Smooth muscle cell (in vitro differentiated cells): ENCODE results near the gene WDHD1. TPM values are rescaled to one million over a fixed set of nuclear protein-coding genes. Genes with fewer than 3 reads are reported as not detected.
A peak's percentile ranks its signal among the peaks of the same experiment; 100 is the strongest.

Experiments
- DNase-seq: peaks from one replicate; lab custom pipeline; 2025; ENCODE audit not compliant: unreplicated experiment; lab: John Stamatoyannopoulos, UW
- H2AFZ ChIP-seq: fragments of 200-600 bp; sonication (generic); 2 replicates; pipeline ENCODE4 v1.6.0; 2016; ENCODE audit warnings: antibody characterized with exemption, low read depth, mild to moderate bottlenecking
- H3F3A ChIP-seq: fragments of 200-600 bp; sonication (generic); 2 replicates; pipeline ENCODE4 v1.6.0; 2017; ENCODE audit warnings: antibody characterized with exemption, low read depth
- H3K27ac ChIP-seq: fragments of 200-600 bp; sonication (generic); 2 replicates; pipeline ENCODE4 v1.5.1; 2016; ENCODE audit warnings: low read depth, mild to moderate bottlenecking
- H3K27me3 ChIP-seq: fragments of 200-600 bp; sonication (generic); 2 replicates; pipeline ENCODE4 v1.6.1; 2016; ENCODE audit warnings: low read depth, mild to moderate bottlenecking
- H3K36me3 ChIP-seq: fragments of 200-600 bp; sonication (generic); 2 replicates; pipeline ENCODE4 v1.5.1; 2016; ENCODE audit warnings: low read depth
- H3K4me1 ChIP-seq: fragments of 200-600 bp; sonication (generic); 2 replicates; pipeline ENCODE4 v1.5.1; 2016; ENCODE audit warnings: low read depth
- H3K4me2 ChIP-seq: fragments of 200-600 bp; sonication (generic); 2 replicates; pipeline ENCODE4 v1.6.0; 2016; ENCODE audit warnings: mild to moderate bottlenecking
- H3K4me3 ChIP-seq: fragments of 200-600 bp; sonication (generic); 2 replicates; pipeline ENCODE4 v1.5.1; 2016; ENCODE audit warnings: mild to moderate bottlenecking
- H3K79me2 ChIP-seq: fragments of 200-600 bp; sonication (generic); 2 replicates; pipeline ENCODE4 v1.6.0; 2016; ENCODE audit warnings: low read depth, mild to moderate bottlenecking
- H3K9ac ChIP-seq: fragments of 200-600 bp; sonication (generic); 2 replicates; pipeline ENCODE4 v1.6.0; 2016; ENCODE audit warnings: low read depth
- H3K9me3 ChIP-seq: fragments of 200-600 bp; sonication (generic); replicated peaks from 2 replicates; pipeline ENCODE4 v1.5.1; 2016; ENCODE audit warnings: low read depth
- H4K20me1 ChIP-seq: fragments of 200-600 bp; sonication (generic); 2 replicates; pipeline ENCODE4 v1.6.0; 2016; ENCODE audit warnings: low read depth
- CTCF ChIP-seq: fragments of 200-600 bp; sonication (generic); IDR thresholded peaks from 2 replicates; pipeline ENCODE4 v1.5.1; 2017; ENCODE audit warnings: borderline replicate concordance, mild to moderate bottlenecking, antibody characterized with exemption; ENCODE audit not compliant: insufficient read depth, poor library complexity, severe bottlenecking
- WGBS: methylation state at CpG from one replicate; pipeline ENCODE4 v1.1.7; 2016; ENCODE audit warnings: low lambda C conversion rate; 5-methylcytosine and 5-hydroxymethylcytosine counted together
- polyA plus RNA-seq: library from polyadenylated mRNA; unstranded; fragments of >200 nt; fragmentation: Nextera tagmentation; extraction: Ambion mirVana; gene quantifications from 2 replicates; pipeline ENCODE4 v1.2.1, GENCODE V29; 2016
- total RNA-seq: library from RNA; depleted of rRNA; stranded (reverse); fragments of >200 nt; gene quantifications from 2 replicates; pipeline ENCODE4 v1.2.3, GENCODE V29; 2014

The WDHD1 gene
- total and polyA plus RNA-seq, 2 experiments from 2014 or later = 5.7 to 9.4 TPM

DNA sequence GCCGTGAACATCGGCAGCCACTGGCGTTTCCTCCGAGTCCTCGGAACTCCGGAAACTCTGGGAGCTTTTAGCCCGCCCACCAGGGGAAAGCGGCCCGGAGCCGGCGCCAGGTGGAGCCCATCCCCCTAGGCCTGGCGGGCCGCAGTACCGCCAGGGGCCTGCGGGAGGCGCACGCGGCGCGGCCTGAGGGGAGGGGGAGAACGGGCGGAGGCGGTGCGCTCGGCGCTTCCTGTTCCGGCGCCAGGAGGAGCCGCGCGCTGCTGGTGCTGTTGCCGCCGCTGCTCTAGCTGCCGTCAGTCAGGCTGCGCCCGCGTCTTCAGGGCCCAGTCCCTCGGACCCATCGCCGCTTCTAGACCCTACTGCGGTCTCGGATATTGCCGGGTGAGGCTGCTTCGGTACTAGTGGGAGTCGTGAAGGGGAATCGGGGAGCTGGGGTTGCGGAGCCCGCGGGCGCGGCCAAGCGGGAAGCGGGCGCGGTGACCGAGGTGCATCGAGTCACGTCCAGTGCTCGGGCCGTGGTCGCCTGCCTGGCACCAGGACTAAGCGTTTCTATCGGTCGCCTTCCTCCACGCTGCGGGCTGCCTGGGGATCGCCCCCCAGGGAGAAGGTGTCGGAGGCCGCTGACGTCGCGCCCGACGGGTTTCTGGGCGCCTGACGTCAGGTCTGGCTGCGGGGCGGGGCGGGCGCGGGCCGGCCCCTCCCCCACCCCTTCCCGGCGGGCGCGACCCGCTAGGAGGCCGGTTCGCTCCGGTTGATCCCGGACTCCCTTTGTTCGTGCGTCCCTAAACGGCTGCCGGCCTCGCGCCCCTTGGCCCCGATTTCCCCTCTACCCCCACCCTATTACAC lies 24.7 kb upstream of the WDHD1 start, which contains the start of gene MAPK1IP1L:
Gene MAPK1IP1L, plus strand, starts transcription at position 225 of the 846 bp plus-strand sequence. CDS start 10,037 bp downstream, outside the sequence.
- WGBS = 2% methylated on average over 64 of the region's 98 CpGs
- Histone ChIP-seq H4K20me1 (peaks cover 45% of the 10 kb centered on the region), H3K27me3 (no peaks in the 10 kb centered on the region), H3K27ac (peak within 1 kb of the TSS; percentile 100), H3F3A (peaks cover 16% of the 10 kb centered on the region), H3K9ac (peak within 1 kb of the TSS; percentile 100), H3K36me3 (no peaks in the 10 kb centered on the region), H3K4me2 (peak within 1 kb of the TSS; percentile 90), H3K4me3 (peak within 1 kb of the TSS; percentile 91), H3K79me2 (peaks cover 47% of the 10 kb centered on the region), H3K4me1 (peaks cover 25% of the 10 kb centered on the region), H2AFZ (peak within 1 kb of the TSS; percentile 53), H3K9me3 (no peaks in the 10 kb centered on the region)
- TF ChIP-seq CTCF = peak; percentile 99
- DNase-seq = peak; percentile 92

DNA sequence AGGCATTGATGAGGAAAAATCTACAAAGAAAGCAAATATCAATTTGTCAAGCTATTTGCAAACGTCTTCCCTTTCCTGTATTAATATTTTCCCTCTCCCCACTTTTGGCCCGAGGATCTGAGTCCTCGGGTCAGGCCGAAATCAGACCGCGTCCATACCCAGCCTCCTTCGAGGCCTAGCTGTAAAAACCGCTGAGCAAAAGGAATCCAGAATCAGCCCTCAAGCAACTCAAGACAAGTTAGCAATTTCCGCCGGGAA lies 24.2 kb upstream of the WDHD1 start:
- no peaks in the 10 kb centered on the region for H3K36me3 ChIP-seq
- no peak for DNase-seq
- peak overlapping the region; percentile 100 for H3K9ac ChIP-seq
- peak overlapping the region; percentile 100 for H3K27ac ChIP-seq
- peaks cover 41% of the 10 kb centered on the region for H3K79me2 ChIP-seq
- peak overlapping the region; percentile 91 for H3K4me3 ChIP-seq
- peaks cover 16% of the 10 kb centered on the region for H3F3A ChIP-seq
- H3K4me1 ChIP-seq = peaks cover 25% of the 10 kb centered on the region
- peaks cover 39% of the 10 kb centered on the region for H4K20me1 ChIP-seq
- no peaks in the 10 kb centered on the region for H3K27me3 ChIP-seq
- TF ChIP-seq CTCF = no peak
- H3K9me3 ChIP-seq = no peaks in the 10 kb centered on the region
- H2AFZ ChIP-seq = peak overlapping the region; percentile 53
- 4% methylated on average over 10 of the region's 10 CpGs for WGBS
- peak overlapping the region; percentile 81 for H3K4me2 ChIP-seq

GRCh38 chr14:55048900-55049436 lies 22.1 kb upstream of the WDHD1 start:
- 85% methylated on average over 2 of the region's 2 CpGs for WGBS

More at GRCh38 chr14:55048900-55049436, 22.1 kb upstream of the WDHD1 start:
- Histone ChIP-seq H3K9ac (no peak overlapping the region), H4K20me1 (peaks cover 21% of the 10 kb centered on the region), H3K9me3 (no peaks in the 10 kb centered on the region), H3K4me1 (peaks cover 18% of the 10 kb centered on the region), H3K36me3 (peaks cover 6% of the 10 kb centered on the region), H3K27ac (no peak overlapping the region), H3K4me3 (no peak overlapping the region), H3K79me2 (peaks cover 20% of the 10 kb centered on the region), H2AFZ (no peak overlapping the region), H3F3A (peaks cover 16% of the 10 kb centered on the region), H3K27me3 (no peaks in the 10 kb centered on the region), H3K4me2 (no peak overlapping the region)
- TF ChIP-seq CTCF = no peak
- DNase-seq = no peak
